ENCODE data around the gene OR2T3.
"Not testable (repeated sequence)": the region's sequence is repeated elsewhere in the genome, so short reads cannot be mapped to it uniquely, and the experiment has no call there.

Gene OR2T3

GRCh38 chr1:248471154-248471553 lies 2.0 kb upstream of the OR2T3 start:
- Histone ChIP-seq H3K27me3 (ENCODE audit: control insufficient read depth in 3 of 3, insufficient read depth in 3 of 3, low read depth in 1 of 3, low read length in 3 of 3) (no peaks in the 10 kb centered on the region), H2BK5ac (ENCODE audit: low read length) (no peak overlapping the region), H2BK12ac (ENCODE audit: low read length) (no peak overlapping the region), H2BK120ac (ENCODE audit: low read depth, low read length) (no peak overlapping the region), H3K4me2 (ENCODE audit: insufficient read depth, low read length, poor library complexity, severe bottlenecking) (no peak overlapping the region), H3K4me3 (ENCODE audit: low read length in 2 of 2) (no peak overlapping the region), H3K36me3 (replicated peaks in 1 of 2; ENCODE audit: control insufficient read depth in 2 of 2, insufficient read depth in 2 of 2, low read length in 2 of 2) (no peaks in the 10 kb centered on the region), H3K9me3 (replicated peaks in 1 of 2; ENCODE audit: control insufficient read depth in 2 of 2, insufficient read depth in 1 of 2, low read depth in 1 of 2, low read length in 2 of 2) (peaks cover 0 to 2% of the 10 kb centered on the region in 2 donors), H3K27ac (replicated peaks; ENCODE audit: low read length) (no peak overlapping the region), H3K18ac (ENCODE audit: low read length) (no peak overlapping the region), H3K14ac (ENCODE audit: low read length) (no peak overlapping the region), H3K4me1 (ENCODE audit: control insufficient read depth in 2 of 2, insufficient read depth in 1 of 2, low read depth in 1 of 2, low read length in 2 of 2) (no peaks in the 10 kb centered on the region), H2BK15ac (ENCODE audit: low read length) (no peak overlapping the region), H3K23ac (ENCODE audit: low read depth, low read length, poor library complexity) (no peak overlapping the region), H3K4ac (ENCODE audit: low read length) (no peak overlapping the region), H3K79me1 (ENCODE audit: low read depth, low read length) (no peaks in the 10 kb centered on the region), H2AK5ac (ENCODE audit: low read depth, low read length) (no peak overlapping the region), H3K9ac (ENCODE audit: low read depth, low read length, poor library complexity) (no peak overlapping the region), H2AFZ (ENCODE audit: low read length) (no peak overlapping the region), H4K91ac (ENCODE audit: low read depth, low read length, poor library complexity) (no peak overlapping the region), H4K8ac (ENCODE audit: low read depth, low read length) (no peak overlapping the region)
- no peak for DNase-seq (ENCODE audit: low spot score)
- no CpG with 5 or more reads among the region's 4 CpGs for WGBS, 2 donors (ENCODE audit: extremely low coverage in 2 of 2, insufficient read length in 2 of 2, insufficient replicate concordance in 1 of 2)

- H3K18ac ChIP-seq (ENCODE audit: low read length); H2AFZ ChIP-seq (ENCODE audit: low read length); H3K9ac ChIP-seq (ENCODE audit: low read depth, low read length, poor library complexity); DNase-seq (ENCODE audit: low spot score); H3K23ac ChIP-seq (ENCODE audit: low read depth, low read length, poor library complexity); H3K4ac ChIP-seq (ENCODE audit: low read length); H2BK15ac ChIP-seq (ENCODE audit: low read length); H2BK120ac ChIP-seq (ENCODE audit: low read depth, low read length); H2BK12ac ChIP-seq (ENCODE audit: low read length); H3K9me3 ChIP-seq (replicated peaks in 1 of 2; ENCODE audit: control insufficient read depth in 2 of 2, insufficient read depth in 1 of 2, low read depth in 1 of 2, low read length in 2 of 2); H2AK5ac ChIP-seq (ENCODE audit: low read depth, low read length); H3K27ac ChIP-seq (replicated peaks; ENCODE audit: low read length); H3K14ac ChIP-seq (ENCODE audit: low read length); H3K36me3 ChIP-seq (replicated peaks in 1 of 2; ENCODE audit: control insufficient read depth in 2 of 2, insufficient read depth in 2 of 2, low read length in 2 of 2); H4K8ac ChIP-seq (ENCODE audit: low read depth, low read length); H3K27me3 ChIP-seq (ENCODE audit: control insufficient read depth in 3 of 3, insufficient read depth in 3 of 3, low read depth in 1 of 3, low read length in 3 of 3); H3K79me1 ChIP-seq (ENCODE audit: low read depth, low read length); H3K4me2 ChIP-seq (ENCODE audit: insufficient read depth, low read length, poor library complexity, severe bottlenecking); H3K4me1 ChIP-seq (ENCODE audit: control insufficient read depth in 2 of 2, insufficient read depth in 1 of 2, low read depth in 1 of 2, low read length in 2 of 2); H2BK5ac ChIP-seq (ENCODE audit: low read length); H4K91ac ChIP-seq (ENCODE audit: low read depth, low read length, poor library complexity); H3K4me3 ChIP-seq (ENCODE audit: low read length in 2 of 2): not testable (repeated sequence)
- WGBS, 2 donors (ENCODE audit: extremely low coverage in 2 of 2, insufficient read length in 2 of 2, insufficient replicate concordance in 1 of 2) = no CpG with 5 or more reads among the region's 2 CpGs
Measured at GRCh38 chr1:248472111-248472510, 1.0 kb upstream of the OR2T3 start.

- H3K27ac ChIP-seq (replicated peaks; ENCODE audit: low read length); H3K9ac ChIP-seq (ENCODE audit: low read depth, low read length, poor library complexity); H3K4me1 ChIP-seq (ENCODE audit: control insufficient read depth in 2 of 2, insufficient read depth in 1 of 2, low read depth in 1 of 2, low read length in 2 of 2); H3K4me3 ChIP-seq (ENCODE audit: low read length in 2 of 2); H3K23ac ChIP-seq (ENCODE audit: low read depth, low read length, poor library complexity); H2BK120ac ChIP-seq (ENCODE audit: low read depth, low read length); H4K91ac ChIP-seq (ENCODE audit: low read depth, low read length, poor library complexity); H4K8ac ChIP-seq (ENCODE audit: low read depth, low read length); H2BK5ac ChIP-seq (ENCODE audit: low read length); H3K14ac ChIP-seq (ENCODE audit: low read length); H3K18ac ChIP-seq (ENCODE audit: low read length); H3K79me1 ChIP-seq (ENCODE audit: low read depth, low read length); H3K27me3 ChIP-seq (ENCODE audit: control insufficient read depth in 3 of 3, insufficient read depth in 3 of 3, low read depth in 1 of 3, low read length in 3 of 3); DNase-seq (ENCODE audit: low spot score); H3K9me3 ChIP-seq (replicated peaks in 1 of 2; ENCODE audit: control insufficient read depth in 2 of 2, insufficient read depth in 1 of 2, low read depth in 1 of 2, low read length in 2 of 2); H2AFZ ChIP-seq (ENCODE audit: low read length); H2BK15ac ChIP-seq (ENCODE audit: low read length); H3K36me3 ChIP-seq (replicated peaks in 1 of 2; ENCODE audit: control insufficient read depth in 2 of 2, insufficient read depth in 2 of 2, low read length in 2 of 2); H2AK5ac ChIP-seq (ENCODE audit: low read depth, low read length); H2BK12ac ChIP-seq (ENCODE audit: low read length); H3K4me2 ChIP-seq (ENCODE audit: insufficient read depth, low read length, poor library complexity, severe bottlenecking); H3K4ac ChIP-seq (ENCODE audit: low read length): not testable (repeated sequence)
- WGBS, 2 donors (ENCODE audit: extremely low coverage in 2 of 2, insufficient read length in 2 of 2, insufficient replicate concordance in 1 of 2) = no CpG with 5 or more reads among the region's 1 CpG
Measured at GRCh38 chr1:248475660-248476059, 2.5 kb downstream of the OR2T3 start.

GRCh38 chr1:248481686-248482579 lies 8.8 kb downstream of the OR2T3 start:
- H3K4me3 ChIP-seq (ENCODE audit: low read length in 2 of 2); H2BK120ac ChIP-seq (ENCODE audit: low read depth, low read length); H2BK15ac ChIP-seq (ENCODE audit: low read length); DNase-seq (ENCODE audit: low spot score); H2BK5ac ChIP-seq (ENCODE audit: low read length); H3K4me2 ChIP-seq (ENCODE audit: insufficient read depth, low read length, poor library complexity, severe bottlenecking); H2BK12ac ChIP-seq (ENCODE audit: low read length); H3K4me1 ChIP-seq (ENCODE audit: control insufficient read depth in 2 of 2, insufficient read depth in 1 of 2, low read depth in 1 of 2, low read length in 2 of 2); H3K27ac ChIP-seq (replicated peaks; ENCODE audit: low read length); H3K18ac ChIP-seq (ENCODE audit: low read length); H3K79me1 ChIP-seq (ENCODE audit: low read depth, low read length); H3K14ac ChIP-seq (ENCODE audit: low read length); H3K9ac ChIP-seq (ENCODE audit: low read depth, low read length, poor library complexity); H4K91ac ChIP-seq (ENCODE audit: low read depth, low read length, poor library complexity); H2AFZ ChIP-seq (ENCODE audit: low read length); H3K4ac ChIP-seq (ENCODE audit: low read length); H3K23ac ChIP-seq (ENCODE audit: low read depth, low read length, poor library complexity); H3K9me3 ChIP-seq (replicated peaks in 1 of 2; ENCODE audit: control insufficient read depth in 2 of 2, insufficient read depth in 1 of 2, low read depth in 1 of 2, low read length in 2 of 2); H4K8ac ChIP-seq (ENCODE audit: low read depth, low read length); H2AK5ac ChIP-seq (ENCODE audit: low read depth, low read length); H3K27me3 ChIP-seq (ENCODE audit: control insufficient read depth in 3 of 3, insufficient read depth in 3 of 3, low read depth in 1 of 3, low read length in 3 of 3); H3K36me3 ChIP-seq (replicated peaks in 1 of 2; ENCODE audit: control insufficient read depth in 2 of 2, insufficient read depth in 2 of 2, low read length in 2 of 2): not testable (repeated sequence)
- WGBS, 2 donors (ENCODE audit: extremely low coverage in 2 of 2, insufficient read length in 2 of 2, insufficient replicate concordance in 1 of 2) = no CpG with 5 or more reads among the region's 13 CpGs
